Left colon (tissue), 2 donors: ENCODE measurements around the gene ELAC1. TPM values are rescaled to one million over a fixed set of nuclear protein-coding genes. Genes with fewer than 3 reads are reported as not detected.
"Not testable (repeated sequence)": the region's sequence is repeated elsewhere in the genome, so short reads cannot be mapped to it uniquely, and the experiment has no call there.

Experiments used
- ATAC-seq: fragments of 200-7000 bp; cut with Tn5 transposase; one replicate; pipeline ENCODE4 v1.9.1; 2020; ENCODE audit warnings: mild to moderate bottlenecking, moderate library complexity
- DNase-seq, 2 donors: peaks; one replicate each; pipeline ENCODE4 v3.0.0-alpha.2; 2020
- intact Hi-C, 2 donors: fragments of 100-400 bp; cut with DNase I in 1 of 2; cut with micrococcal nuclease in 1 of 2; formaldehyde crosslinking; loops; one replicate each; pipeline versions ENCODE4 v1.11.2 to v1.14.0; 2022; cut with DNase I, micrococcal nuclease
- long read RNA-seq: library from polyadenylated mRNA; unstranded; transcript quantifications from one replicate; pipeline ENCODE4 v2.0.0, GENCODE V29; 2021
- total RNA-seq, 2 donors: library from RNA; stranded (reverse); fragmentation: NEBNext Ultra II Directional; extraction: Animal tissue kit (Norgen Biotek cat#: 25700); gene quantifications; one replicate each; pipeline ENCODE4 v1.2.1, GENCODE V29; 2021
- donor health status: DM: no; HTN: no; CAD: no.
- donor health status: DM: yes; HTN: yes; CAD: no.

Gene ELAC1
- total RNA-seq: 1 to 10 TPM; 8.6 to 9.4 TPM
- long read RNA-seq, transcript ELAC1-201 (4 exons, 2,235 nt): major isoform, 13 of 13 reads
- long read RNA-seq, partial matches to known transcripts: 0 of 13 reads
- long read RNA-seq, other reads (novel, unspliced or antisense): 0 of 13 reads

DNA sequence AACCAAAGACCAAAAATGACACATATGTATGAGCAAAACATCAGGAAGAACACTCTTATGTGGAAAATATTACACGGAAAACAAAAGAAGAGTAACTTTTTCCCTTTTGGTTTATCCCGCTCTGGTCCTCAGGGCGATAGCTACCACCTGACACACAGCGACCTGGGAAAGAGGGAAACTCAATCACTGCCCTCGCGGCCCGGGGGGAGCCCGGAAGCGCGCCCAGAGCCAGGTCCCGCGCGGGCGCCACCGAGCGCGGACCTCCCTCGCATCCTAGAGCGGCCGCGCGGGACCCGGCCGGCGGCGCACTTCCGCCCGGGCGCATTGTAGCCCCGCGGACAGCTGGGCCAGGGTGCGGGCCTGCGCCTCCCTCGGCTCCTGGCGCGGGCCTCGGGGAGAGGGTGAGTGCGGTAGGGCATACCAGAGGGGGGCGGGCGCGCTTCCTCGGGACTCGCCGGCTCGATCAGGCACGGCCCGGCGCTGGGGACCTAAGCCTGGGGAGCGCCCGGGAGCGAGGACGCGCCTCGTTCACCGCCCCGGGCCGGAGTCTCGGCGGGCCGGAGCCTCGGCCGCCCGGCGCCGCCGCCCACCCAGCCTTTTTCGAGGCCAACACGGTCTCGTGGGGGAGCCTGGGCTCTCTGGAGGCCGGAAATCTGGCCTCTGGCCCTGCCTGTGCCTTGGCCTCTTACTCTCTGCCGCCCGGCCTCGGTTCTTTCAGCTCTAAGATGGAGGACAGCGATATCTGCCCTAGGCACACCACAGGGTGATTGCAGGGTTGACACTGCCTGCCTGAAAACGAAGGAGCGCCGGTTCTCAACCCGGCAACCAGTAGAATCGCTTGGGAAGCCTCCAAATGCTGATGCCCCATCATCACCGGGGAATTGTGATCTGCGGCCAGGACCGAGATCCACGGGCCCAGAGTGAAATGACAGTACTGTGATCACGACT is at the start of gene ELAC1:
TSS of gene ELAC1 (plus strand) at position 327 of the 948 bp plus-strand sequence. CDS start 6,365 bp downstream, outside the sequence.
- ATAC-seq: peak; percentile 95
- DNase-seq: peak; percentile 73 to 81
- intact Hi-C loops: no loop called here

GRCh38 chr18:50918153-50918552 is 49.7 kb upstream of the ELAC1 start:
- no peak for DNase-seq
- ATAC-seq: no peak
- intact Hi-C loops: no loop called here

- DNase-seq: no peak
- intact Hi-C loops: no loop called here
- ATAC-seq: no peak
These were observed 43.5 kb upstream of the ELAC1 start for GRCh38 chr18:50924372-50924771.

GRCh38 chr18:50926521-50926920 is 41.3 kb upstream of the ELAC1 start:
- DNase-seq: no peak
- intact Hi-C loops: no loop called here
- no peak for ATAC-seq

DNA sequence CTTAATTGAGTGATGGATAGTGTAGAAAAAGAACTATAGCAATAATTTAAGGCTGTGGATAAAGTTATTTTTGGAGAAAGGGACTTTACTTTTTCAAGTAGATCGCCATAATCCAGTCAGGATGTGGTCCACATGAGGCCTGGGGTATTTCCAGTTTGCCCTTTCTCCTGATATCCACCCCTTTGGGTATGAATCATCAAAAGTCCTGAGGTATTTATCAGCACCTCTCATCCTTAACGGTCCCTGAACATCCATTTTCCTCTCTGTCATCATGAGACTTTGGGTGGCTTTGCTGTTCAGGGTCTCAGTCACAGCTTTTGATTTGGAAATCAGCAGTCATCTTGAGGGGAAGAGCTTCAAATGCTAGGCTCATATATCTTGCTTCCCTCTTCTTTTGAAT is 39.3 kb upstream of the ELAC1 start:
- DNase-seq: no peak
- ATAC-seq: no peak
- intact Hi-C loops: no loop called here

DNA sequence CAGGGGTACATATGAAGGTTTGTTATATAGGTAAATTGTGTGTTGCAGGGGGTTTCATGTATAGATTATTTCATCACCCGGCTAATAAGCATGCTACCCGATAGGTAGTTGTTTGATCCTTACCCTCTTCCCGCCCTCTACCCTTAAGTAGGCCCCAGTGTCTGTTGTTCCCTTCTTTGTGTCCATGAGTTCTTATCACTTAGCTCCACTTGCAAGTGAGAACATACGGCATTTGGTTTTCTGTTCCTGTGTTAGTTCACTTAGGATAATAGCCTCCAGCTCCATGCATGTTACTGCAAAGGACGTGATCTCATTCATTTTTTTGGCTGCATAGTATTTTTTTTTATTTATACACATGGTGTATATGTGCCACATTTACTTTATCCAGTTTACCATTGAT is 34.2 kb upstream of the ELAC1 start:
- ATAC-seq (no peak), DNase-seq (no peak)
- intact Hi-C loops: no loop called here

GRCh38 chr18:50934545-50935211 is 33.2 kb upstream of the ELAC1 start:
- intact Hi-C loops: no loop called here
- no peak for DNase-seq
- ATAC-seq: no peak

- ATAC-seq (no peak), DNase-seq (no peak)
- intact Hi-C loops: no loop called here
These were observed 32.2 kb upstream of the ELAC1 start for GRCh38 chr18:50935493-50936191.

DNA sequence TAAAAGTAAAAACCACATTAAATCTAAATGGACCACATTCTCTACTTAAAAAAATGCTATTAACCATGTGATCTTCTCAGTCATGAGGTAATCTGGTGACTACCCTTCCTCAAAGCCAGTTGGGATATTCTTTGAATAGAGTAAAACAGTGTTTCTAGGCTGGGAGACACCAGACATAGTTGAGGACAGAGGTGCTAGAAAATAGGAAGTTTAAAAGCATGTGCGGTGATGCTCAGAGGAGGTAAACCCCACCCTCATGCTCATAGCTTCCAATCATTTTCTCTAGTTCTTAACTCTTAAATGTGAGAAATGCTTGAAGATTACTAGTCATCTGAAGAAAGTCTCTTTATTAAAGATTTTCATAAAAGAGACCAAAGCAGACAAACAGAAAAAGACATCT is 30.7 kb upstream of the ELAC1 start:
- ATAC-seq (no peak), DNase-seq (no peak)
- intact Hi-C loops: no loop called here

DNA sequence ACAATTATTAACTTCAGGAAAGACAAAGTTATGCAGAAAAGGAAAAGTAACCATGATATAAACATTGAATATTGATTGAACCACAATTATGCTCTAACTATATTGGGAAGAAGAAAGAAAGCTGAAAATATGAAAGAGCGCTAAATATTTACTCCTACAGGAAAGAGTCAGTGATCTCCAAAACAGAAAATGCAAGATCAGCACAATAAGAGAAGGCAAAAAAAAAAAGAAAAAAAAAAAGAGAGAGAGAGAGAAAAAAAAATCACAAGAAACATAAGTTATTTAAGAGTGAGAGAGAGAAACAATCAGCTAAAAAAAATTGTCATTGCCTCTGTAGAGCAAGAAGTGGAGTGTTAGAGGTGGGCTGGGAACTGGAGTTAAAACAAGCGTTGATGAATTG is 28.9 kb upstream of the ELAC1 start:
- DNase-seq (no peak), ATAC-seq (no peak)
- intact Hi-C loops: no loop called here

GRCh38 chr18:50944245-50944932 is 23.5 kb upstream of the ELAC1 start:
- intact Hi-C loops: no loop called here
- ATAC-seq (peak; percentile 61), DNase-seq (no peak)

GRCh38 chr18:50945918-50946317 is 21.9 kb upstream of the ELAC1 start:
- intact Hi-C loops, ATAC-seq, DNase-seq: not testable (repeated sequence)

GRCh38 chr18:50947899-50948298 is 19.9 kb upstream of the ELAC1 start:
- DNase-seq (no peak), ATAC-seq (no peak)
- intact Hi-C loops: no loop called here

DNA sequence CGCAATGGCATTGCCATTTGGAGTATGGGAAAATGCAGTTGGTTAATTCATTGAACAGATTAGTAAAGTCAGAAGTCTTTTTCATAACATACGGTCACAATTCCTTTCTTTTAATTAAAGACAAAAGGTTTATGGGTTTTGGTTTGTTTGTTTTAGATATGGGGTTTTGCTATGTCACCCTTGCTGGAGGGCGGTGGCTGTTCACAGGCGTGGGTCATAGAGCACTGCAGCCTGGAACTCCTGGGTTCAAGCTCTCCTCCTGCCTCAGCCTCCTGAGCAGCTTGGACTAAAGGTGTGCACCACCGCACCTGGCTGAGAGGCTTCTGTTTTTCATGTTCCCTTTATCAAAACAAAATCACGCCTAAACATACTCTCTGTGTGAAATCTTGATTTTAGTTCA is 18.7 kb upstream of the ELAC1 start:
- intact Hi-C loops: no loop called here
- DNase-seq: peak in 1 of 2 donors; percentile 36
- ATAC-seq: peak; percentile 87

DNA sequence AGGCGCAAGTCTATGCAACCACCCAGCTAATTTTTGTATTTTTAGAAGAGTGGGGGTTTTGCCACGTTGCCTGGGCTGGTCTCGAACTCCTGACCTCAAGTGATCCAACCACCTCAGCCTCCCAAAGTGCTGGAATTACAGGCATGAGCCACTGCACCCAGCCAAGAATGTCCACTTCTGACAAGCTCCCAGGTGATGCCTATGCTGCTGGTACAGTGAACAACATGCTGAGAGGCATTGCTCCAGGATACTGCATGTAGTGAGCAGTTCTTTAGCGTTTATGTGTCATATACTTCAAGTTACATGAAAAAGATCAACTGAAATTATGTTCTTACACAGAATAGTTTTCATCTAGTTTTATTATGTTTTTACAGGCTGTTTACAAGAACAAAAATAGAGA is 17.2 kb upstream of the ELAC1 start:
- DNase-seq (no peak), ATAC-seq (no peak)
- intact Hi-C loops: no loop called here

DNA sequence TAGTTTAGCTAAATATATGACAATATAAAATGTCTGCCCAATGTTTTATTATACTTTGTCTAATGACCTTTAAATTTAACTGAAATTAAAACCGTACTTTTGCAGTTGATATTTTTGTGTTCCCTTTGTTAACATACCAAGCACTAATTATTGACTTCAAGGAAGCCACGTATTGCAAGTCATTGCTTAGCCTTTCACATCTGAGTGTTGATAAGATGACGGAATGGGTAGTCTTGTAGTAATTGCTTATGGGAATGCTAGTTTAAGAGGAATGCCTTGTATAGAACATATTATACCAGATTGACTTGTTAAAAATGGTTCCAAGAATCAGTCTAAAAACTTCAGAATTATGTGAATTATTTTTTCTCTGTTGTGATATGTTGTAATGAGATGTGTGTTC is 14.0 kb upstream of the ELAC1 start:
- intact Hi-C loops: no loop called here
- no peak for ATAC-seq
- DNase-seq: no peak

DNA sequence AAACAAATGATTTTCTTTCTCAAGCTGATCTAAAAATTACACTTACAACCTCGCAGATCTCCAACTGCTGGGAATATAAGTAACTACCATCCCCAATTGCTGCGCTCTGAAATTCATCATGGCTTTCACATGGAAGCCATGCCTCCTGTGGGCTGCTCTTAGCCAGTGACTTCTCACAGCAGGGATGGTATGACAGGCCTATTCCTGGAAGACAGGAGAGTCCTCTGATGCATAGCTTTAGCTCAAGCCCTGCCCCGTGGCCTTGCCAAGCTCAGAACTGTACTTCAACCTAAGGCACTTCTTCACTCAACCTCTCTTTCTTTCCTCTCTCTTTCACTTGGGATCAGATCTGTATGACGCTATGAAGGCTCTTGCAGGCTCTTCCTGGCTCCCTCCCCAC is 12.6 kb upstream of the ELAC1 start:
- intact Hi-C loops: no loop called here
- ATAC-seq (no peak), DNase-seq (no peak)

GRCh38 chr18:50956116-50956515 is 11.7 kb upstream of the ELAC1 start:
- no peak for DNase-seq
- ATAC-seq: no peak
- intact Hi-C loops: no loop called here

GRCh38 chr18:50961974-50962373 is 5.9 kb upstream of the ELAC1 start:
- intact Hi-C loops: no loop called here
- DNase-seq (no peak), ATAC-seq (no peak)
